ENCODE data around the gene CCL18. TPM values are rescaled to one million over a fixed set of nuclear protein-coding genes. Genes with fewer than 3 reads are reported as not detected.

CCL18 gene
- total and polyA plus RNA-seq, 10 of the 15 experiments (the other 5 are each of a cell fraction or from before 2014, with no cell fraction given) = 0.26 TPM; not detected in 9

- ChIA-PET CTCF (interaction anchor here (1.0 kb wide), 1 partner anchor 11 kb away, joined by 4 read pairs; no protein-coding TSS in a partner anchor), SMC1A (ENCODE audit: uncharacterized antibody, unreplicated experiment) (interaction anchor here (0.7 to 1.2 kb wide), 5 partner anchors 9 to 130 kb away, joined by 3 to 4 read pairs (median 3); no protein-coding TSS in a partner anchor), RAD21 (ENCODE audit: unreplicated experiment) (interaction anchor here (0.7 kb wide), 1 partner anchor 132 kb away, joined by 3 read pairs; no protein-coding TSS in a partner anchor), POLR2A (interaction anchor here (0.6 kb wide), 1 partner anchor 28 kb away, joined by 3 read pairs; no protein-coding TSS in a partner anchor)
- DNase-seq (ENCODE audit: low read depth, low spot score) (no peak), FAIRE-seq (no peak), ATAC-seq (no peak)
- Histone ChIP-seq H3K4me2 (ENCODE audit: control insufficient read depth, insufficient read depth) (no peak overlapping the region), H3K9me3 (replicated peaks; ENCODE audit: control insufficient read depth, insufficient read depth, low read length) (no peaks in the 10 kb centered on the region; the same call in 2 of the 3 replicates), H3K4me3 (no peak overlapping the region), H3K9ac (ENCODE audit: control insufficient read depth, insufficient read depth, low read length) (no peak overlapping the region), H4K20me1 (ENCODE audit: control insufficient read depth, insufficient read depth) (no peaks in the 10 kb centered on the region), H3K27ac (ENCODE audit: control insufficient read depth, insufficient read depth) (no peak overlapping the region), H3K79me2 (ENCODE audit: control insufficient read depth, insufficient read depth, low read length) (no peaks in the 10 kb centered on the region), H3K27me3 (replicated peaks in 1 of 2; ENCODE audit: control insufficient read depth in 2 of 2, insufficient read depth in 2 of 2, low read length in 1 of 2) (no peaks in the 10 kb centered on the region), H3K36me3 (ENCODE audit: control insufficient read depth in 2 of 2, insufficient read depth in 2 of 2, low read length in 1 of 2) (no peaks in the 10 kb centered on the region), H2AFZ (ENCODE audit: control insufficient read depth, low read depth, low read length) (no peak overlapping the region), H3K4me1 (ENCODE audit: control insufficient read depth, insufficient read depth, low read length) (no peaks in the 10 kb centered on the region)
- in situ Hi-C loops (cut with MboI) = no loop called here
- WGBS (ENCODE audit: insufficient coverage, insufficient replicate concordance, low lambda C conversion rate, missing lambda C conversion rate) = 95% methylated on average over 2 of the region's 2 CpGs
- intact Hi-C loops (cut with micrococcal nuclease; ENCODE audit: unreplicated experiment) = no loop called here
- no TSS peak for BruUV-seq (replicated peaks)
- TF ChIP-seq ZNF24 (IDR thresholded peaks at IDR 0.05) (no peak), SRF (IDR thresholded peaks at IDR 0.05; ENCODE audit: low read depth in 2 of 2, low read length in 2 of 2) (no peak), NR2F1 (conservative IDR thresholded peaks at IDR 0.05) (no peak), SMAD5 (IDR thresholded peaks at IDR 0.05; ENCODE audit: low read depth) (no peak), STAT1 (conservative IDR thresholded peaks at IDR 0.05) (no peak), NFYA (IDR thresholded peaks at IDR 0.05; ENCODE audit: borderline replicate concordance, low read depth, low read length) (no peak), E4F1 (IDR thresholded peaks at IDR 0.05; ENCODE audit: borderline replicate concordance, partially characterized antibody) (no peak), ZNF622 (IDR thresholded peaks at IDR 0.05) (no peak), ZNF592 (IDR thresholded peaks at IDR 0.05) (no peak), SREBF2 (IDR thresholded peaks at IDR 0.05; ENCODE audit: low read length) (no peak), YY1 (IDR thresholded peaks at IDR 0.05; ENCODE audit: low read depth, low read length) (no peak), ZNF687 (IDR thresholded peaks at IDR 0.05) (no peak), IRF4 (IDR thresholded peaks at IDR 0.05; ENCODE audit: low read depth, low read length) (no peak)
- TF ChIP-seq, protein P1, sequence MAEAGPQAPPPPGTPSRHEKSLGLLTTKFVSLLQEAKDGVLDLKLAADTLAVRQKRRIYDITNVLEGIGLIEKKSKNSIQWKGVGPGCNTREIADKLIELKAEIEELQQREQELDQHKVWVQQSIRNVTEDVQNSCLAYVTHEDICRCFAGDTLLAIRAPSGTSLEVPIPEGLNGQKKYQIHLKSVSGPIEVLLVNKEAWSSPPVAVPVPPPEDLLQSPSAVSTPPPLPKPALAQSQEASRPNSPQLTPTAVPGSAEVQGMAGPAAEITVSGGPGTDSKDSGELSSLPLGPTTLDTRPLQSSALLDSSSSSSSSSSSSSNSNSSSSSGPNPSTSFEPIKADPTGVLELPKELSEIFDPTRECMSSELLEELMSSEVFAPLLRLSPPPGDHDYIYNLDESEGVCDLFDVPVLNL (IDR thresholded peaks at IDR 0.05; ENCODE audit: low read depth, low read length) = no peak
Measured at GRCh38 chr17:36016555-36016954, 47.5 kb upstream of the CCL18 start.

Data from GM12878 (cell line).